ENCODE measurements around the gene NKX6-2. TPM values are rescaled to one million over a fixed set of nuclear protein-coding genes. Genes with fewer than 3 reads are reported as not detected.

Gene NKX6-2
- polyA plus RNA-seq, 1 donor (not counting 4 experiments of a cell fraction or from before 2014, with no cell fraction given), result not detected

DNA sequence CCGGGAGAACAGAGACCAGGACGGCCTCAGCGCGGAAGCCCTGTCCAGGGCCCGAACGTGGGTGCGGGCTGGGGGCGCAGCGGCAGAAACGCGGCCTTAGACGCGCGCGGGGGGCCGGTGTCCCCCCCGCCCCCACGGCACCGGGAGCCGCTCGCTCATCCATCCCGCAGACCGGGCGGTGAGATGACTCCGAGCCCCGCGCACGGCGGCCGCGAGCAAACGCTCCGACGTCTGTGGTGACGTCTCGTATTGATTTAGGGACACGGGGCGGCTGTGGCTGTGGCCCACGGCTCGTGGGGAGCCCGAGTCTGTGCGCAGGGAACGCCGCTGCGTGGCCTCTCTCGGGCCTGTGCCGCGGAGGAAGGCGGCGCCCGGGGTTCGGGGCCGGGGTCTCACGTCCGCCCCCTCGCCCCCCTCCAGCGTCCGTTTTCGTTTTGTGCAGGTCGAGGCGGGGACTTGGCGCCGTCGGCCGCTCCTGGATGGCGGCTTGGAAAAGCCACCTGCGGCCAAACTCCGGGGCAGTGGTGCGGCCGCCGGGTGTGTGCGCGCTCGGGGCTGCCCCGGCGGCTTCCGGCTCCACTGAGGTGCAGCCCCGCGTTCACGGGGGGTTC is 1.0 kb upstream of the NKX6-2 start:
- H3K9me3 ChIP-seq (ENCODE audit: control insufficient read depth, low read depth, low read length), result no peaks in the 10 kb centered on the region
- no peaks in the 10 kb centered on the region for H3K79me2 ChIP-seq (ENCODE audit: control insufficient read depth, insufficient read depth, low read length)
- no peaks in the 10 kb centered on the region for H4K20me1 ChIP-seq (ENCODE audit: control insufficient read depth, extremely low read depth, insufficient read depth, low read length)
- peaks cover 69% of the 10 kb centered on the region for H3K27me3 ChIP-seq (ENCODE audit: control insufficient read depth, extremely low read depth, insufficient read depth, low read length)
- no peak overlapping the region for H3K4me2 ChIP-seq (ENCODE audit: control insufficient read depth, extremely low read depth, insufficient read depth, low read depth, low read length)
- TF ChIP-seq, protein P1, sequence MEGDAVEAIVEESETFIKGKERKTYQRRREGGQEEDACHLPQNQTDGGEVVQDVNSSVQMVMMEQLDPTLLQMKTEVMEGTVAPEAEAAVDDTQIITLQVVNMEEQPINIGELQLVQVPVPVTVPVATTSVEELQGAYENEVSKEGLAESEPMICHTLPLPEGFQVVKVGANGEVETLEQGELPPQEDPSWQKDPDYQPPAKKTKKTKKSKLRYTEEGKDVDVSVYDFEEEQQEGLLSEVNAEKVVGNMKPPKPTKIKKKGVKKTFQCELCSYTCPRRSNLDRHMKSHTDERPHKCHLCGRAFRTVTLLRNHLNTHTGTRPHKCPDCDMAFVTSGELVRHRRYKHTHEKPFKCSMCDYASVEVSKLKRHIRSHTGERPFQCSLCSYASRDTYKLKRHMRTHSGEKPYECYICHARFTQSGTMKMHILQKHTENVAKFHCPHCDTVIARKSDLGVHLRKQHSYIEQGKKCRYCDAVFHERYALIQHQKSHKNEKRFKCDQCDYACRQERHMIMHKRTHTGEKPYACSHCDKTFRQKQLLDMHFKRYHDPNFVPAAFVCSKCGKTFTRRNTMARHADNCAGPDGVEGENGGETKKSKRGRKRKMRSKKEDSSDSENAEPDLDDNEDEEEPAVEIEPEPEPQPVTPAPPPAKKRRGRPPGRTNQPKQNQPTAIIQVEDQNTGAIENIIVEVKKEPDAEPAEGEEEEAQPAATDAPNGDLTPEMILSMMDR (optimal IDR thresholded peaks at IDR 0.05 in 1 of 3, IDR thresholded peaks at IDR 0.05 in 1 of 3, conservative IDR thresholded peaks at IDR 0.05 in 1 of 3; ENCODE audit: extremely low read depth in 1 of 3, insufficient read depth in 2 of 3, low read length in 3 of 3), result no peak
- TF ChIP-seq EZH2 (IDR thresholded peaks at IDR 0.05; ENCODE audit: low read length), result peak; percentile 95
- no peaks in the 10 kb centered on the region for H3K9me1 ChIP-seq (ENCODE audit: control insufficient read depth, extremely low read depth, insufficient read depth, low read length)
- no peaks in the 10 kb centered on the region for H3K36me3 ChIP-seq (ENCODE audit: control insufficient read depth in 2 of 2, extremely low read depth in 1 of 2, insufficient read depth in 2 of 2, low read length in 2 of 2)
- FAIRE-seq, result no peak
- no peak overlapping the region for H3K27ac ChIP-seq (ENCODE audit: control insufficient read depth, insufficient read depth, low read length)
- DNase-seq (ENCODE audit: low read depth, low spot score), result no peak
- H3K9ac ChIP-seq (ENCODE audit: control insufficient read depth, extremely low read depth, insufficient read depth, low read length), result no peak overlapping the region
- no peaks in the 10 kb centered on the region for H3K4me1 ChIP-seq (ENCODE audit: control insufficient read depth, extremely low read depth, insufficient read depth, low read length)
- H3K4me3 ChIP-seq (ENCODE audit: control insufficient read depth in 2 of 3, extremely low read depth in 1 of 3, insufficient read depth in 2 of 3, low read depth in 1 of 3, low read length in 3 of 3), result no peak overlapping the region
- no peak overlapping the region for H2AFZ ChIP-seq (ENCODE audit: control insufficient read depth, low read length)
- dilution Hi-C loops (cut with MboI; ENCODE audit: extremely low pct_ligation_motif_present, low sequenced_read_pairs), result no loop called here

- DNase-seq (ENCODE audit: low read depth, low spot score), result no peak
- Histone ChIP-seq H3K27me3 (ENCODE audit: control insufficient read depth, extremely low read depth, insufficient read depth, low read length) (peaks cover 68% of the 10 kb centered on the region), H3K4me2 (ENCODE audit: control insufficient read depth, extremely low read depth, insufficient read depth, low read depth, low read length) (no peak overlapping the region), H3K9me1 (ENCODE audit: control insufficient read depth, extremely low read depth, insufficient read depth, low read length) (no peaks in the 10 kb centered on the region), H3K4me3 (ENCODE audit: control insufficient read depth in 2 of 3, extremely low read depth in 1 of 3, insufficient read depth in 2 of 3, low read depth in 1 of 3, low read length in 3 of 3) (no peak overlapping the region), H2AFZ (ENCODE audit: control insufficient read depth, low read length) (no peak overlapping the region), H3K79me2 (ENCODE audit: control insufficient read depth, insufficient read depth, low read length) (no peaks in the 10 kb centered on the region), H3K9me3 (ENCODE audit: control insufficient read depth, low read depth, low read length) (no peaks in the 10 kb centered on the region), H3K27ac (ENCODE audit: control insufficient read depth, insufficient read depth, low read length) (no peak overlapping the region), H4K20me1 (ENCODE audit: control insufficient read depth, extremely low read depth, insufficient read depth, low read length) (no peaks in the 10 kb centered on the region), H3K4me1 (ENCODE audit: control insufficient read depth, extremely low read depth, insufficient read depth, low read length) (no peaks in the 10 kb centered on the region), H3K36me3 (ENCODE audit: control insufficient read depth in 2 of 2, extremely low read depth in 1 of 2, insufficient read depth in 2 of 2, low read length in 2 of 2) (no peaks in the 10 kb centered on the region), H3K9ac (ENCODE audit: control insufficient read depth, extremely low read depth, insufficient read depth, low read length) (no peak overlapping the region)
- TF ChIP-seq EZH2 (IDR thresholded peaks at IDR 0.05; ENCODE audit: low read length), result peak; percentile 97
- TF ChIP-seq, protein P1 (optimal IDR thresholded peaks at IDR 0.05 in 1 of 3, IDR thresholded peaks at IDR 0.05 in 1 of 3, conservative IDR thresholded peaks at IDR 0.05 in 1 of 3; ENCODE audit: extremely low read depth in 1 of 3, insufficient read depth in 2 of 3, low read length in 3 of 3), result no peak
- no peak for FAIRE-seq
- dilution Hi-C loops (cut with MboI; ENCODE audit: extremely low pct_ligation_motif_present, low sequenced_read_pairs), result no loop called here
Measured at GRCh38 chr10:132786476-132786883, 533 bp upstream of the NKX6-2 start.
